Neutrophil (primary cell): ENCODE results near the gene CD44.
A peak's percentile ranks its signal among the peaks of the same experiment; 100 is the strongest.

ENCODE experiments used
- H3K27ac ChIP-seq: fragments of 200-600 bp; sonication (generic); 2 replicates; pipeline ENCODE4 v1.5.1; 2016; ENCODE audit warnings: mild to moderate bottlenecking, moderate library complexity
- H3K27me3 ChIP-seq: fragments of 200-600 bp; sonication (generic); 2 replicates; pipeline ENCODE4 v1.6.0; 2016; ENCODE audit warnings: mild to moderate bottlenecking
- H3K36me3 ChIP-seq: fragments of 200-600 bp; sonication (generic); 2 replicates; pipeline ENCODE4 v1.5.1; 2017
- H3K4me1 ChIP-seq, 2 experiments: fragments of 200-600 bp in 1 of 2; sonication (generic) in 1 of 2; 1 replicate in 1 of 2; 2 replicates in 1 of 2; pipeline versions ENCODE4 v1.5.1 to v1.6.1; 2013 to 2016; ENCODE audit warnings: low read depth in 1 of 2, low read length in 1 of 2, mild to moderate bottlenecking in 1 of 2, moderate library complexity in 1 of 2; ENCODE audit not compliant: control insufficient read depth in 1 of 2, insufficient read depth in 1 of 2
- H3K4me3 ChIP-seq, 2 experiments: fragments of 200-600 bp in 1 of 2; sonication (generic) in 1 of 2; 1 replicate in 1 of 2; 2 replicates in 1 of 2; pipeline ENCODE4 v1.5.1; 2013 to 2016; ENCODE audit warnings: low read depth in 1 of 2, low read length in 1 of 2, mild to moderate bottlenecking in 1 of 2, moderate library complexity in 1 of 2
- H3K9me3 ChIP-seq: fragments of 200-600 bp; sonication (generic); 2 replicates; pipeline ENCODE4 v1.5.1; 2016
- CTCF ChIP-seq: fragments of 200-600 bp; sonication (generic); IDR thresholded peaks from 2 replicates; pipeline ENCODE4 v1.5.1; 2016; ENCODE audit warnings: antibody characterized with exemption

CD44 gene

DNA sequence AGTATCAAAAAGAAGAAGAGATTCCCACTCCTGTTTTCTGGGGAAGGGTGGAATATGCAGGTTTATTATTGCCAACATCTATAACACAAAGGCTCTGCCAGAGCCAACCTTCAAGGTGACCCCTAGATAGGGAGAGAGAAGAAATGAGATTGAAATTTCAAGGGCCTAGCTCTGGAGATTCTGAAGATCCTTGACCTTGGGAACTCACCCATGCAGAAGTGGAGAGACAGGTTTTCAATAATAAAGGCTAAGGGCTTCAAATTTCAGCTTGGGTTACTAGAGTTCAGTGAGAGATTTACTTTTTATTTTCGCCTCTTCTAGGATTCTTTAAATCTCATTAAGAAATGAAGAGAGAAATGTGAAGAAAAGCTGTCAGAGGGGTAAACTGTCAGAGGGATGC is 98.4 kb downstream of the CD44 start:
- Histone ChIP-seq H3K4me3 (peak overlapping the region in 1 of 2 experiments; percentile 23), H3K27ac (peak overlapping the region; percentile 58), H3K27me3 (no peaks in the 10 kb centered on the region), H3K4me1 (peaks cover 28 to 30% of the 10 kb centered on the region in 2 experiments), H3K36me3 (no peaks in the 10 kb centered on the region), H3K9me3 (no peaks in the 10 kb centered on the region)
- TF ChIP-seq CTCF, result no peak

- Histone ChIP-seq H3K36me3 (no peaks in the 10 kb centered on the region), H3K9me3 (no peaks in the 10 kb centered on the region), H3K4me1 (peaks cover 28 to 30% of the 10 kb centered on the region in 2 experiments), H3K27ac (peak overlapping the region; percentile 3), H3K4me3 (no peak overlapping the region), H3K27me3 (no peaks in the 10 kb centered on the region)
- peak; percentile 81 for TF ChIP-seq CTCF
Observed at GRCh38 chr11:35237860-35238715, 99.1 kb downstream of the CD44 start.

GRCh38 chr11:35238882-35239281 is 99.9 kb downstream of the CD44 start:
- no peaks in the 10 kb centered on the region for H3K9me3 ChIP-seq
- H3K4me3 ChIP-seq, result no peak overlapping the region
- peaks cover 28 to 30% of the 10 kb centered on the region in 2 experiments for H3K4me1 ChIP-seq
- H3K27me3 ChIP-seq, result no peaks in the 10 kb centered on the region
- no peak for TF ChIP-seq CTCF
- H3K27ac ChIP-seq, result peak overlapping the region; percentile 27
- no peaks in the 10 kb centered on the region for H3K36me3 ChIP-seq

DNA sequence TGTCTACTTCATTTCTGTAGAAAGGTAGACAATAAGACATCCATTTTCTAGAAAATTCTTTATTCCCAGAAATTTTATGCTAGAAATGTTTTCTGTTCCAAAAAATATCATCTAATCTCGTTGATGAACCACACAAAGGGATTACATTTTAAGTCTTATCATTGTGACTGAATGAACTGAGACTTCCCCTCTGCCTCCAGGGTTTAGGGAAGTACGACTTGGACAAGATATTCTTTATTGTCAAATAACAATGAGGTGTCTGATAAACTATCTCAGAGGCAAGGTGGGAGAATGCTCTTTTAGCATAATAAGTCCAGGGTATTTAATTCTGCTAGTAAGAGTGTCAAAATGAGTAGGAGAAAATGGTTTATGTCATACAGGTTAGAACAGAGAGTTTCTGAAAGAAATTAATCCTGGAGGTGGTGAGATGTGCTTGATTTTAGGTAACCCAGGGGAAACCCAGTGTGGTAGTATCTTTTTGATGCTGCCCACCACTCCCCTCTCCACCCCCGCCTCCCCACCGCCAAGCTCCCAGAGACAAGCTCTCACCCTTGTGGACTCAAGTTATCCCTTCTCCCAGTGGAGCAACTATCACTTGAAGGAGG is 100.6 kb downstream of the CD44 start:
- H3K27ac ChIP-seq, result peak overlapping the region; percentile 27
- no peak overlapping the region for H3K4me3 ChIP-seq
- H3K27me3 ChIP-seq, result no peaks in the 10 kb centered on the region
- no peaks in the 10 kb centered on the region for H3K9me3 ChIP-seq
- H3K36me3 ChIP-seq, result no peaks in the 10 kb centered on the region
- peaks cover 28 to 30% of the 10 kb centered on the region in 2 experiments for H3K4me1 ChIP-seq
- TF ChIP-seq CTCF, result no peak

DNA sequence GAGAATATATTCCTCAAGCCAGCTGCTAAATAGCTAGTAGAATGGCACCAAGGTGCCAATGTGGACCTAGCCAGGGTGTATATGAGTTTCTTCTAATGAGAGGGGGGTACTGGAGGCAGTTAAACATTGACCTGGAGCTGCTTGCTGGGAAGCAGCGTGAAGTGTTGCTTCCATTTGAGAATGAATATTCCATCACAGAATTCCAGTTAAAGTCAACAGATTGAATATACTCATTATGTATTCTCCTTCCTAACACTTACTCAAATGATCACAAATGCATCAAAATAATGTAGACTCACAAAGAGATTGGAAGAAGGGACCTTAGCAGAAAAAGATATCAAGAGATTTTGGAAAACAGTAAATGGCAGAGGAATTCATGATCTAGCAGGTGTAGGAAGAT is 102.1 kb downstream of the CD44 start:
- no peak for TF ChIP-seq CTCF
- H3K27me3 ChIP-seq, result no peaks in the 10 kb centered on the region
- no peaks in the 10 kb centered on the region for H3K36me3 ChIP-seq
- H3K4me3 ChIP-seq, result no peak overlapping the region
- H3K4me1 ChIP-seq, result peaks cover 23 to 25% of the 10 kb centered on the region in 2 experiments
- no peaks in the 10 kb centered on the region for H3K9me3 ChIP-seq
- no peak overlapping the region for H3K27ac ChIP-seq
